DND-41 (cell line): Measurements from ENCODE around the gene DARS2.
"Not testable (repeated sequence)": the region's sequence is repeated elsewhere in the genome, so short reads cannot be mapped to it uniquely, and the experiment has no call there.

Experiments used
- CTCF ChIP-seq: IDR thresholded peaks from 2 replicates; pipeline ENCODE4 v1.5.1; 2012; ENCODE audit warnings: borderline replicate concordance, low read length, moderate library complexity, mild to moderate bottlenecking; ENCODE audit not compliant: poor library complexity, severe bottlenecking; ENCODE audit errors: extremely low read depth
- EZH2 ChIP-seq: IDR thresholded peaks from 3 replicates; pipeline ENCODE4 v1.6.1; 2012; ENCODE audit warnings: borderline replicate concordance, low read depth, mild to moderate bottlenecking, moderate library complexity, low read length, inconsistent platforms; ENCODE audit not compliant: severe bottlenecking

DNA sequence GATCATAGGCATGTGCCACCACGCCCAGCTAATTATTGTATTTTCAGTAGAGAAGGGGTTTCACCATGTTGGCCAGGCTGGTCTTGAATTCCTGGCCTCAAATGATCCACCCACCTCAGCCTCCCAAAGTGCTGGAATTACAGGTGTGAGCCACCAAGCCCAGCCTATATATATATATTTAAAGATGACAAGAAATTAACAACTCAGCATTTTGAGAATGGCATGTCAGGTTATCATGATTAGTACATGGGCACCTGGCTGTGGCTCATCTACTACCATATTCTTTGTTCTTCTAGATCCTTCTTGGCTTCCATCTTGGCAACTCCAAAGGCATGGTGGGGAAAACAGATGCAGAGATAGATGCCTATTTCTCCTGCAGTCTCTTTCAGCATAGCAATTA, 24.5 kb upstream of the DARS2 start:
- not testable (repeated sequence) for TF ChIP-seq CTCF, EZH2
